H1 (cell line): Measurements from ENCODE around the gene SPINT1. TPM values are rescaled to one million over a fixed set of nuclear protein-coding genes. Genes with fewer than 3 reads are reported as not detected.

Source experiments
- CTCF ChIA-PET: fragments of 300-600 bp; sonication (Branson Sonifier 250); formaldehyde crosslinking; loops from one replicate; lab custom pipeline; 2021; ENCODE audit not compliant: partially characterized antibody; lab: Charles Lee
- POLR2A ChIA-PET: fragments of 300-600 bp; sonication (Branson Sonifier 250); formaldehyde crosslinking; loops from one replicate; lab custom pipeline; 2021; ENCODE audit warnings: inconsistent platforms; ENCODE audit not compliant: partially characterized antibody; lab: Charles Lee
- DNase-seq, 2 experiments: peaks; one replicate each; pipeline versions ENCODE4 v3.0.0 to v3.0.0-alpha.2; 2010 to 2022; ENCODE audit warnings: low spot score in 2 of 2, low read depth in 1 of 2, mixed read lengths in 1 of 2
- FAIRE-seq: peaks from 2 replicates; lab custom pipeline; 2011; peaks lifted over from hg19 to GRCh38; lab: Jason Lieb, UNC
- H2AFZ ChIP-seq: 2 replicates; pipeline ENCODE4 v1.8.1; 2012; ENCODE audit warnings: low read length, inconsistent platforms
- H2AK5ac ChIP-seq: 2 replicates; pipeline ENCODE4 v1.6.1; 2013; ENCODE audit warnings: low read depth, low read length
- H2BK120ac ChIP-seq: replicated peaks from 2 replicates; pipeline ENCODE3; 2013; ENCODE audit warnings: low read depth, low read length, inconsistent platforms
- H2BK12ac ChIP-seq: 2 replicates; pipeline ENCODE4 v1.6.1; 2013; ENCODE audit warnings: low read depth, low read length
- H2BK15ac ChIP-seq: 2 replicates; pipeline ENCODE4 v1.6.1; 2013; ENCODE audit warnings: low read length
- H2BK20ac ChIP-seq: 2 replicates; pipeline ENCODE4 v1.6.1; 2013; ENCODE audit warnings: low read length
- H2BK5ac ChIP-seq: 2 replicates; pipeline ENCODE4 v1.6.1; 2013; ENCODE audit warnings: low read depth, low read length
- H3K14ac ChIP-seq: 2 replicates; pipeline ENCODE4 v1.6.1; 2013; ENCODE audit warnings: inconsistent platforms; ENCODE audit not compliant: insufficient read length
- H3K18ac ChIP-seq: 2 replicates; pipeline ENCODE4 v1.6.1; 2013; ENCODE audit warnings: low read length; ENCODE audit errors: extremely low read depth
- H3K23ac ChIP-seq: 2 replicates; pipeline ENCODE4 v1.6.1; 2013; ENCODE audit warnings: inconsistent platforms; ENCODE audit not compliant: insufficient read length
- H3K23me2 ChIP-seq: 2 replicates; pipeline ENCODE4 v1.6.1; 2013; ENCODE audit warnings: low read depth, low read length
- H3K27ac ChIP-seq: 2 replicates; pipeline ENCODE4 v1.6.1; 2011; ENCODE audit warnings: low read depth, low read length, inconsistent platforms
- H3K27me3 ChIP-seq, 4 experiments: replicated peaks in 1 of 4; 1 replicate in 1 of 4; 2 replicates in 3 of 4; pipeline versions ENCODE4 v1.6.1 to v1.8.1; 2011 to 2013; ENCODE audit warnings: low read length in 3 of 4, mild to moderate bottlenecking in 3 of 4, inconsistent platforms in 2 of 4, mixed read lengths in 2 of 4, moderate library complexity in 1 of 4; ENCODE audit not compliant: control insufficient read depth in 3 of 4, insufficient read depth in 3 of 4; ENCODE audit errors: extremely low read depth in 1 of 4
- H3K36me3 ChIP-seq, 4 experiments: 2 replicates each; pipeline versions ENCODE4 v1.6.1 to v1.8.1; 2011 to 2013; ENCODE audit warnings: mild to moderate bottlenecking in 4 of 4, low read length in 3 of 4, moderate library complexity in 2 of 4, control low read depth in 1 of 4, inconsistent platforms in 1 of 4; ENCODE audit not compliant: insufficient read depth in 4 of 4, control insufficient read depth in 2 of 4
- H3K4ac ChIP-seq: replicated peaks from 2 replicates; pipeline ENCODE3; 2013; ENCODE audit warnings: low read length, low read depth, mixed read lengths, inconsistent platforms; ENCODE audit not compliant: insufficient read length
- H3K4me1 ChIP-seq, 4 experiments: replicated peaks in 1 of 4; 1 replicate in 1 of 4; 2 replicates in 3 of 4; pipeline versions ENCODE4 v1.6.1 to v1.8.1; 2011 to 2013; ENCODE audit warnings: low read length in 3 of 4, inconsistent platforms in 2 of 4, mixed read lengths in 1 of 4; ENCODE audit not compliant: insufficient read depth in 4 of 4, control insufficient read depth in 3 of 4
- H3K4me2 ChIP-seq, 2 experiments: 2 replicates each; pipeline versions ENCODE4 v1.6.1 to v1.8.1; 2011 to 2013; ENCODE audit warnings: low read depth in 2 of 2, low read length in 2 of 2, control low read depth in 1 of 2, inconsistent platforms in 1 of 2, mild to moderate bottlenecking in 1 of 2; ENCODE audit not compliant: insufficient read depth in 1 of 2
- H3K4me3 ChIP-seq, 4 experiments: fragments of 200-600, 300-600 bp in 1 of 4; sonication (generic), shearing (Covaris generic), sonication (Bioruptor Twin) in 1 of 4; 2 replicates each; pipeline versions ENCODE4 v1.5.1 to v1.8.1; 2011 to 2016; ENCODE audit warnings: low read length in 4 of 4, low read depth in 3 of 4, control low read depth in 2 of 4, inconsistent platforms in 2 of 4, mild to moderate bottlenecking in 2 of 4, mixed read lengths in 1 of 4, moderate library complexity in 1 of 4; ENCODE audit not compliant: insufficient read depth in 2 of 4; ENCODE audit errors: extremely low read depth in 1 of 4
- H3K56ac ChIP-seq: replicated peaks from 2 replicates; pipeline ENCODE3; 2013; ENCODE audit warnings: low read depth, mild to moderate bottlenecking, mixed read lengths, low read length, inconsistent platforms; ENCODE audit not compliant: insufficient read length
- H3K79me1 ChIP-seq: 2 replicates; pipeline ENCODE4 v1.6.1; 2013; ENCODE audit warnings: low read depth, low read length, control low read depth
- H3K79me2 ChIP-seq, 2 experiments: 2 replicates each; pipeline versions ENCODE4 v1.6.1 to v1.8.1; 2012 to 2013; ENCODE audit warnings: low read length in 2 of 2, mild to moderate bottlenecking in 2 of 2, inconsistent platforms in 1 of 2; ENCODE audit not compliant: insufficient read depth in 2 of 2, control insufficient read depth in 1 of 2
- H3K9ac ChIP-seq, 4 experiments: replicated peaks in 1 of 4; 1 replicate in 1 of 4; 2 replicates in 3 of 4; pipeline versions ENCODE4 v1.6.1 to v1.8.1; 2011 to 2013; ENCODE audit warnings: low read depth in 3 of 4, low read length in 3 of 4, control low read depth in 2 of 4, mild to moderate bottlenecking in 2 of 4, moderate library complexity in 2 of 4, inconsistent platforms in 1 of 4; ENCODE audit errors: extremely low read depth in 1 of 4
- H3K9me3 ChIP-seq, 2 experiments: 2 replicates each; pipeline versions ENCODE4 v1.6.1 to v1.8.1; 2012 to 2013; ENCODE audit warnings: mild to moderate bottlenecking in 2 of 2, moderate library complexity in 2 of 2, control low read depth in 1 of 2, inconsistent platforms in 1 of 2, low read depth in 1 of 2, low read length in 1 of 2, mixed read lengths in 1 of 2; ENCODE audit not compliant: insufficient read depth in 2 of 2
- H4K20me1 ChIP-seq, 2 experiments: replicated peaks in 1 of 2; 2 replicates each; pipeline versions ENCODE3 to v1.8.1; 2011 to 2013; ENCODE audit warnings: inconsistent platforms in 2 of 2, low read length in 2 of 2, mild to moderate bottlenecking in 1 of 2; ENCODE audit not compliant: insufficient read depth in 2 of 2, control insufficient read depth in 1 of 2
- H4K5ac ChIP-seq: 2 replicates; pipeline ENCODE4 v1.6.1; 2013; ENCODE audit warnings: low read length, low read depth, mixed read lengths, inconsistent platforms; ENCODE audit not compliant: insufficient read length
- H4K8ac ChIP-seq: 2 replicates; pipeline ENCODE4 v1.8.0; 2013; ENCODE audit warnings: mild to moderate bottlenecking, moderate library complexity, low read length, inconsistent platforms; ENCODE audit not compliant: insufficient read depth; ENCODE audit errors: extremely low read depth
- H4K91ac ChIP-seq: replicated peaks from 2 replicates; pipeline ENCODE3; 2013; ENCODE audit warnings: low read length, mixed read lengths, inconsistent platforms; ENCODE audit not compliant: insufficient read length
- EZH2 ChIP-seq: fragments of 200-600 bp; sonication (generic); IDR thresholded peaks from 2 replicates; pipeline ENCODE4 v1.7.1; 2012; ENCODE audit warnings: low read depth, mild to moderate bottlenecking, moderate library complexity, low read length, inconsistent platforms; ENCODE audit not compliant: severe bottlenecking
- HDAC2 ChIP-seq, 2 experiments: fragments of 300-600 bp in 1 of 2; sonication (generic) in 1 of 2; IDR thresholded peaks; 2 replicates each; pipeline ENCODE4 v1.6.1; 2011 to 2012; ENCODE audit warnings: low read depth in 2 of 2, low read length in 2 of 2, mild to moderate bottlenecking in 2 of 2, moderate library complexity in 2 of 2, borderline replicate concordance in 1 of 2, inconsistent platforms in 1 of 2
- JUN ChIP-seq: IDR thresholded peaks from 2 replicates; pipeline ENCODE4 v1.6.1; 2011; ENCODE audit warnings: low read depth, mild to moderate bottlenecking, improper control_type of control experiment, low read length
- KDM1A ChIP-seq: fragments of 200-600, 300-600 bp; sonication (generic); IDR thresholded peaks from 2 replicates; pipeline ENCODE4 v1.7.1; 2016; ENCODE audit warnings: mild to moderate bottlenecking, low read length, borderline replicate concordance
- PHF8 ChIP-seq: fragments of 200-600 bp; sonication (generic); conservative IDR thresholded peaks from 2 replicates; pipeline ENCODE4 v1.7.1; 2012; ENCODE audit warnings: low read depth, mild to moderate bottlenecking, inconsistent platforms, low read length, moderate library complexity
- RNF2 ChIP-seq: fragments of 200-900, 300-1000 bp; sonication (generic); IDR thresholded peaks from 2 replicates; pipeline ENCODE4 v1.7.1; 2016; ENCODE audit warnings: borderline replicate concordance, low read depth, mild to moderate bottlenecking, antibody characterized with exemption, low read length; ENCODE audit not compliant: poor library complexity, severe bottlenecking; ENCODE audit errors: missing control alignments
- TBP ChIP-seq: IDR thresholded peaks from 2 replicates; pipeline ENCODE4 v1.6.1; 2011; ENCODE audit warnings: low read depth, low read length, improper control_type of control experiment
- USF2 ChIP-seq: IDR thresholded peaks from 2 replicates; pipeline ENCODE4 v1.6.1; 2011; ENCODE audit warnings: low read length, improper control_type of control experiment
- YY1 ChIP-seq: IDR thresholded peaks from 2 replicates; pipeline ENCODE4 v1.6.1; 2011; ENCODE audit warnings: low read depth, mild to moderate bottlenecking, low read length
- WGBS, 2 experiments: shearing (Covaris generic) in 1 of 2; methylation state at CpG; one replicate each; pipeline versions ENCODE4 v1.1.6 to v1.1.7; 2013 to 2015; ENCODE audit warnings: low lambda C conversion rate in 2 of 2, mixed read lengths in 2 of 2, inconsistent platforms in 1 of 2, low coverage in 1 of 2, missing lambda C conversion rate in 1 of 2; ENCODE audit not compliant: insufficient replicate concordance in 2 of 2, insufficient coverage in 1 of 2, insufficient read length in 1 of 2; ENCODE audit errors: extremely low coverage in 1 of 2, missing lambda C conversion rate in 1 of 2; 5-methylcytosine and 5-hydroxymethylcytosine counted together
- polyA plus RNA-seq, 7 experiments: library from polyadenylated mRNA; depleted of rRNA in 3 of 7; stranded (reverse) in 5 of 7; unstranded in 2 of 7; fragments of >200 nt in 5 of 7; fragments of 200-250 nt in 2 of 7; gene quantifications; 1 replicate in 5 of 7; 2 replicates in 1 of 7; 4 replicates in 1 of 7; pipeline versions ENCODE4 v1.2.1 to v1.2.3, GENCODE V29; 2011 to 2013; ENCODE audit warnings: missing spikeins in 2 of 7, mixed read lengths in 2 of 7
- total RNA-seq: library from RNA; stranded (reverse); fragmentation: NEBNext Ultra II Directional; extraction: Animal tissue kit (Norgen Biotek cat#: 25700); gene quantifications from 2 replicates; pipeline ENCODE4 v1.2.1, GENCODE V29; 2021
- TF ChIP-seq, protein P1 (sequence below): IDR thresholded peaks from 2 replicates; pipeline ENCODE4 v1.6.1; 2011; ENCODE audit warnings: low read depth, mild to moderate bottlenecking, low read length; ENCODE audit not compliant: insufficient read depth

The SPINT1 gene
- total and polyA plus RNA-seq, 2 of the 8 experiments (the other 6 are each of a cell fraction or from before 2014, with no cell fraction given) = 117 to 155 TPM

- DNase-seq (no peak), FAIRE-seq (no peak)
- H2BK120ac ChIP-seq = no peak overlapping the region
- H3K4me3 ChIP-seq = no peak overlapping the region
- no peak overlapping the region for H4K91ac ChIP-seq
- H4K20me1 ChIP-seq = peaks cover 0 to 1% of the 10 kb centered on the region in 2 experiments
- H3K56ac ChIP-seq = no peak overlapping the region
- H3K79me2 ChIP-seq = no peaks in the 10 kb centered on the region
- no peak overlapping the region for H3K4ac ChIP-seq
- H3K14ac ChIP-seq = no peak overlapping the region
- no peak overlapping the region for H2BK12ac ChIP-seq
- CTCF ChIA-PET = interaction anchor here (0.5 to 1.8 kb wide), 5 partner anchors 31 to 274 kb away, joined by 3 to 11 read pairs (median 3); partner anchors contain the start of gene VPS18
- H2AK5ac ChIP-seq = no peak overlapping the region
- 91% methylated on average over 4 of the region's 4 CpGs; no CpG with 5 or more reads in 1 of the 2 experiments for WGBS, 2 experiments
- no peak overlapping the region for H4K5ac ChIP-seq
- no peaks in the 10 kb centered on the region for H3K79me1 ChIP-seq
- no peak overlapping the region for H3K4me2 ChIP-seq
- POLR2A ChIA-PET = interaction anchor here (1.0 to 1.8 kb wide), 4 partner anchors 17 to 33 kb away, joined by 3 to 4 read pairs (median 4); no protein-coding TSS in a partner anchor
- no peak overlapping the region for H2BK15ac ChIP-seq
- H2BK5ac ChIP-seq = no peak overlapping the region
- H3K23ac ChIP-seq = no peak overlapping the region
- H3K9ac ChIP-seq = no peak overlapping the region
- no peaks in the 10 kb centered on the region for H3K36me3 ChIP-seq
- no peak overlapping the region for H4K8ac ChIP-seq
- no peaks in the 10 kb centered on the region for H3K23me2 ChIP-seq
- no peak overlapping the region for H2BK20ac ChIP-seq
- H2AFZ ChIP-seq = no peak overlapping the region
- no peaks in the 10 kb centered on the region for H3K9me3 ChIP-seq
- H3K27me3 ChIP-seq = no peaks in the 10 kb centered on the region
- H3K4me1 ChIP-seq = no peaks in the 10 kb centered on the region
- H3K27ac ChIP-seq = no peak overlapping the region
- H3K18ac ChIP-seq = no peak overlapping the region
- TF ChIP-seq JUN = no peak
- no peak for TF ChIP-seq PHF8
- TF ChIP-seq, protein P1, sequence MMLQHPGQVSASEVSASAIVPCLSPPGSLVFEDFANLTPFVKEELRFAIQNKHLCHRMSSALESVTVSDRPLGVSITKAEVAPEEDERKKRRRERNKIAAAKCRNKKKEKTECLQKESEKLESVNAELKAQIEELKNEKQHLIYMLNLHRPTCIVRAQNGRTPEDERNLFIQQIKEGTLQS = no peak
- TF ChIP-seq RNF2 = no peak
- TF ChIP-seq USF2 = no peak
- TF ChIP-seq EZH2 = no peak
- TF ChIP-seq HDAC2 (IDR thresholded peaks at IDR 0.05; ENCODE audit: borderline replicate concordance in 1 of 2, low read depth in 2 of 2, low read length in 2 of 2) = no peak
- TF ChIP-seq KDM1A = no peak
- no peak for TF ChIP-seq YY1
- no peak for TF ChIP-seq TBP
These were observed 19.9 kb downstream of the SPINT1 start for GRCh38 chr15:40863660-40864270.
